Stimulated activated CD8-positive, alpha-beta memory T cell treated with anti-CD3 and anti-CD28 coated beads, Interleukin-15, amount 100 ng/mL, for 4 hours (primary cell): ENCODE results near the gene CCDC134.
"Not testable (repeated sequence)": the region's sequence is repeated elsewhere in the genome, so short reads cannot be mapped to it uniquely, and the experiment has no call there.

Experiments used
- DNase-seq, 2 donors: peaks; one replicate each; pipeline ENCODE4 v3.0.0-alpha.2; 2020; ENCODE audit warnings: low read depth in 2 of 2

The CCDC134 gene

GRCh38 chr22:41842996-41843970 is 42.8 kb downstream of the CCDC134 start:
- DNase-seq: no peak

- DNase-seq: no peak
These were observed 43.6 kb downstream of the CCDC134 start for GRCh38 chr22:41844036-41844435.

GRCh38 chr22:41844513-41844912 is 44.0 kb downstream of the CCDC134 start:
- DNase-seq: no peak

- DNase-seq: no peak
These were observed 45.1 kb downstream of the CCDC134 start for GRCh38 chr22:41845380-41846267.

- DNase-seq: no peak
These were observed 45.9 kb downstream of the CCDC134 start for GRCh38 chr22:41846268-41846987.

GRCh38 chr22:41847300-41847699 is 46.8 kb downstream of the CCDC134 start:
- DNase-seq: no peak

GRCh38 chr22:41848468-41848867 is 48.0 kb downstream of the CCDC134 start:
- DNase-seq: no peak

- DNase-seq: no peak
These were observed 56.0 kb downstream of the CCDC134 start for GRCh38 chr22:41856469-41856868.

GRCh38 chr22:41857155-41857859 is 56.8 kb downstream of the CCDC134 start:
- DNase-seq: peak; percentile 40 to 68

- no peak for DNase-seq
These were observed 57.4 kb downstream of the CCDC134 start for GRCh38 chr22:41857860-41858199.

- DNase-seq: peak in 1 of 2 donors; percentile 32
These were observed 61.7 kb downstream of the CCDC134 start for GRCh38 chr22:41862160-41862529.

- DNase-seq: peak in 1 of 2 donors; percentile 19
These were observed 62.2 kb downstream of the CCDC134 start for GRCh38 chr22:41862530-41863266.

GRCh38 chr22:41863472-41863871 is 63.0 kb downstream of the CCDC134 start:
- no peak for DNase-seq

GRCh38 chr22:41868556-41868955 is 68.1 kb downstream of the CCDC134 start:
- DNase-seq: no peak

- not testable (repeated sequence) for DNase-seq
These were observed 69.6 kb downstream of the CCDC134 start for GRCh38 chr22:41870081-41870480.

- no peak for DNase-seq
These were observed 70.3 kb downstream of the CCDC134 start for GRCh38 chr22:41870786-41871185.

- no peak for DNase-seq
These were observed 72.9 kb downstream of the CCDC134 start for GRCh38 chr22:41873391-41873790.

- no peak for DNase-seq
These were observed 73.6 kb downstream of the CCDC134 start for GRCh38 chr22:41874090-41874489.

GRCh38 chr22:41875531-41876270 is 75.2 kb downstream of the CCDC134 start:
- DNase-seq: no peak
